Placental epithelial cell (primary cell): Measurements from ENCODE around the gene UGT3A1. TPM values are rescaled to one million over a fixed set of nuclear protein-coding genes. Genes with fewer than 3 reads are reported as not detected.

ENCODE experiments used
- total RNA-seq: library from RNA; depleted of rRNA; stranded (reverse); fragments of >200 nt; gene quantifications from 2 replicates; pipeline ENCODE4 v1.2.3, GENCODE V29; 2012

The UGT3A1 gene, protein sequence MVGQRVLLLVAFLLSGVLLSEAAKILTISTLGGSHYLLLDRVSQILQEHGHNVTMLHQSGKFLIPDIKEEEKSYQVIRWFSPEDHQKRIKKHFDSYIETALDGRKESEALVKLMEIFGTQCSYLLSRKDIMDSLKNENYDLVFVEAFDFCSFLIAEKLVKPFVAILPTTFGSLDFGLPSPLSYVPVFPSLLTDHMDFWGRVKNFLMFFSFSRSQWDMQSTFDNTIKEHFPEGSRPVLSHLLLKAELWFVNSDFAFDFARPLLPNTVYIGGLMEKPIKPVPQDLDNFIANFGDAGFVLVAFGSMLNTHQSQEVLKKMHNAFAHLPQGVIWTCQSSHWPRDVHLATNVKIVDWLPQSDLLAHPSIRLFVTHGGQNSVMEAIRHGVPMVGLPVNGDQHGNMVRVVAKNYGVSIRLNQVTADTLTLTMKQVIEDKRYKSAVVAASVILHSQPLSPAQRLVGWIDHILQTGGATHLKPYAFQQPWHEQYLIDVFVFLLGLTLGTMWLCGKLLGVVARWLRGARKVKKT
- total RNA-seq = not detected in 2 replicates

DNA sequence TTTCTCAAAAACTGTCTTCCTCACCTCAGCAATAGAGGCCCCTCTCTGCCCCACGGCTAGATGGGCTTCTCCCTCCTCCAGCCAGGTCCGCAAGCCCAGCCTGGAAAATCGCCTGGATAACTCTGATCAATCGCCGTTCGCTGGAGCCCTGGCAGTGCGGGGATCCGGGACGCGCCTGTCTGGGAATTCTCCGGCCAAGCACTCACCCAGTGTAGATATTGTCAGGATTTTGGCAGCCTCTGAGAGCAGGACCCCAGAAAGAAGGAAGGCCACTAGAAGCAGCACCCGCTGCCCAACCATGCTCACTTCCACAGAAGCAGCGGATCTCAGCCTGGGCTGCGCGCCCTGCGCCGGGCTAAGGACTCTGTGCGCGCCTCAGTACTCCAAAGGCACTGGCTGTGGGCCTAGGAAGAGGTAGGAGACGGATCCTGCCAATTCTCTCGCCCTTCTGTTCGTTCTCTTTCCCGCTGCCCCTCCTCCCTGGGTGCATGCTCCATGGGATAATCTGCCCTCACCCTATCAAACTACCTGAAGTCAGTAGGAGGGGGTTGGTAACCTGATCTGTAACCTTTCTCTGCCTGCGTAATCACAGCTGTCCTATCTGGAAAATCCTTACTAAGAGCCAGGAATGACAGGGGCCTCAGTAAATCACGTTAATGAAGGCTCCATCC is at the start of gene UGT3A1:
TSS of gene UGT3A1 (minus strand) at position 450 of the 671 bp plus-strand sequence. CDS start at position 300, 150 bp downstream.

DNA sequence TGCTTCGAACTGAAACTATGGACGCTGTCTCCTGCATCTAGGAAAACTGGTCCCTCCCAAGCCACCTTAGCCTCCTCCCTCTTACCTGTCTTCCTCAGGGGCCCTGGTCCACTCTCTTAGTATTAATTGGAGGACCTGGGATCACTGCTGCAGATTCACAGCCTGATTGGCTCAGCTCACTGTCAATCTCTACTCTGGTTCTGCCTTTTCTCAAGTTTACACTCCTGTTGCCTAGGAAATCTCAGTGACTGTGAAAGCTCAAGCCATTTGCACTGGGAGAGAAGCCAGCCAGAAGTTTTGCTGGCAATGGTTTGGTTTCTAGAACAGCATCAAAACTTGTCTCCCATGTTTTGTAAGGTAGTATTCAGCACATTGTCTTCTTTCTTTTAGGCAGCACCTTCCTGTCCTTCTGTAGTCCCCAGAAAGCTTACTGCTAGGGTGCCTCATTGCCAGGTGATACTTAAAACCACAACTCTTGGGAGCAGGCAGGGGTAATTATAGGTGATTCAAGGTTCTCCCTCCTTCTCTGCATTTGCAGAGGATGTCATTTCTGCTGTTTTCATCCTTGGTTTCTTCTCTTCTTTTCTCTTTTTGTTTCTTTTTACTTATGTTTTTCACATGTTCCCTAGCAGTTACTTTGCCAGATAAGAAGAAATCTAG is 52.5 kb downstream of the UGT3A1 start, which contains the start of gene CAPSL:
TSS of gene CAPSL (minus strand) at position 55 of the 660 bp plus-strand sequence. CDS start 17,502 bp downstream, outside the sequence.

Other genes starting within 250 kb of the UGT3A1 start
- gene IL7R, start 134.5 kb downstream of the UGT3A1 start, total RNA-seq = 0.39 TPM in 1 of 2 replicates, not detected in the other
- not detected in 2 replicates for gene CAPSL, start 52.8 kb downstream of the UGT3A1 start, total RNA-seq
- not detected in 2 replicates for gene UGT3A2, start 75.5 kb upstream of the UGT3A1 start, total RNA-seq
- gene LMBRD2, start 160.5 kb upstream of the UGT3A1 start, total RNA-seq = 5.1 and 9.3 TPM in 2 replicates
- gene SKP2, start 160.7 kb upstream of the UGT3A1 start, total RNA-seq = 45.9 and 128 TPM in 2 replicates